Sigmoid colon (tissue), 3 donors: Measurements from ENCODE around the gene AKR1C1.
"Not testable (repeated sequence)": the region's sequence is repeated elsewhere in the genome, so short reads cannot be mapped to it uniquely, and the experiment has no call there.

Experiments
- CTCF ChIP-seq, 4 experiments: fragments of 450-650 bp in 3 of 4; fragments of 200-600 bp in 1 of 4; IDR thresholded peaks; one replicate each; pipeline ENCODE4 v1.5.1; 2016 to 2019; ENCODE audit warnings: antibody characterized with exemption in 4 of 4, mild to moderate bottlenecking in 3 of 4, moderate library complexity in 2 of 4
- POLR2A ChIP-seq, 2 donors: fragments of 450-650 bp; IDR thresholded peaks; one replicate each; pipeline ENCODE4 v1.6.1; 2016; ENCODE audit warnings: antibody characterized with exemption in 2 of 2, mild to moderate bottlenecking in 2 of 2, moderate library complexity in 2 of 2

DNA sequence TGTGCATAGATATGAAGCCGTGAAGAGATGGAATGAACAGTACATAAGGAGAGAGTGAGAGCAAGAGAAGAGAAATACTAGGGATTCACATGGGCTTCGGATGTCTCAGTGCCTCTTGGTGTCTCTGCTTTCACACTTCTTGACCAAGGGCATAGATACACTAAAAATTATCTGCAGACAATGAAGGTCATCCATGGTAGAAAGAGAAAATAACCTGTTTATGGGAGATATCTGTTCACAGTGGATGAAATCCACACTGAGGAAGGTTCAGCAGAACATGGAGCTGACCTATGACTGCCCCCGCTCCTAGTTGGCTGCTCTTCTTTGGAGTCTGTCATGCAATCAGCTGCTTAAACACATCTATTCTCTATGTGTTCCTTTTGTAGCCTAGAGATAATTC lies 6.1 kb downstream of the AKR1C1 start:
- not testable (repeated sequence) for TF ChIP-seq CTCF, POLR2A (IDR thresholded peaks at IDR 0.05)
